MM.1S (cell line): ENCODE data around the gene ENTPD3.

Experiments
- CTCF ChIP-seq: fragments of 300-600 bp; sonication (generic); IDR thresholded peaks from 2 replicates; pipeline ENCODE4 v1.5.1; 2016; ENCODE audit warnings: antibody characterized with exemption, low read length, mixed read lengths
- EZH2 ChIP-seq: fragments of 300-600 bp; sonication (generic); optimal IDR thresholded peaks from 2 replicates; pipeline ENCODE3; 2017; ENCODE audit warnings: low read depth, mild to moderate bottlenecking, antibody characterized with exemption, low read length, mixed read lengths

- no peak for TF ChIP-seq CTCF
- TF ChIP-seq EZH2 = no peak
Measured at GRCh38 chr3:40422861-40423260, 35.9 kb downstream of the ENTPD3 start.
